ENCODE results near the gene UBE2E2.

- TF ChIP-seq CTCF (conservative IDR thresholded peaks at IDR 0.05 in 1 of 2, IDR thresholded peaks at IDR 0.05 in 1 of 2; ENCODE audit: extremely low read depth in 1 of 2, insufficient read depth in 1 of 2, low read depth in 1 of 2, low read length in 2 of 2) (no peak), EZH2 (IDR thresholded peaks at IDR 0.05; ENCODE audit: borderline replicate concordance, low read length) (no peak)
Measured at GRCh38 chr3:23390446-23390845, 187.3 kb downstream of the UBE2E2 start.
